Measurements from ENCODE around the gene RUFY3.
"Not testable (repeated sequence)": the region's sequence is repeated elsewhere in the genome, so short reads cannot be mapped to it uniquely, and the experiment has no call there.

Gene RUFY3, protein sequence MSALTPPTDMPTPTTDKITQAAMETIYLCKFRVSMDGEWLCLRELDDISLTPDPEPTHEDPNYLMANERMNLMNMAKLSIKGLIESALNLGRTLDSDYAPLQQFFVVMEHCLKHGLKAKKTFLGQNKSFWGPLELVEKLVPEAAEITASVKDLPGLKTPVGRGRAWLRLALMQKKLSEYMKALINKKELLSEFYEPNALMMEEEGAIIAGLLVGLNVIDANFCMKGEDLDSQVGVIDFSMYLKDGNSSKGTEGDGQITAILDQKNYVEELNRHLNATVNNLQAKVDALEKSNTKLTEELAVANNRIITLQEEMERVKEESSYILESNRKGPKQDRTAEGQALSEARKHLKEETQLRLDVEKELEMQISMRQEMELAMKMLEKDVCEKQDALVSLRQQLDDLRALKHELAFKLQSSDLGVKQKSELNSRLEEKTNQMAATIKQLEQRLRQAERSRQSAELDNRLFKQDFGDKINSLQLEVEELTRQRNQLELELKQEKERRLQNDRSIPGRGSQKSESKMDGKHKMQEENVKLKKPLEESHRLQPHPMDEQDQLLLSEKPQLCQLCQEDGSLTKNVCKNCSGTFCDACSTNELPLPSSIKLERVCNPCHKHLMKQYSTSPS

DNA sequence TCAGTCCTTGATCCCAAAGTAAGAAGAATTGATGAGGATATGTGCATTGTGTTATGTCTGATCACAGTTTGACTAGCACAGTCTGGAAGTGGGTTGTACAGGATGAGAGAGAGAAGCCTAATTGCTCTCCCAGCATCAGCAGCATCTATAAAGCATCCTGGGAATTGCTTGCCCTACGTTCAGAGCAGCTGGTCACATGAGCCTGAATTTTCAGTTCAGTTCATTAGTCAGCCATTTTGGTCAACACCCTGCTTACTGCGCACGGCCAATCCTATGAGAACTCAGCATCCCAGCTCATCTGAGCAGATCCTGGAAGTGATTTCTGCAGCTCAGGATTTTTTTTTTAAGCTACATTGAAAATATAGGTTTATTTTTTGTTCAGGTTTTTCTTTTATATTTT is at the start of gene RUFY3:
TSS of gene RUFY3 (plus strand) at position 218 of the 400 bp plus-strand sequence. CDS start 610 bp downstream, outside the sequence.
- peak; percentile 95 for DNase-seq (ENCODE audit: low read depth)

GRCh38 chr4:70674191-70674590 is 47.6 kb upstream of the RUFY3 start:
- DNase-seq (ENCODE audit: low read depth): no peak

DNA sequence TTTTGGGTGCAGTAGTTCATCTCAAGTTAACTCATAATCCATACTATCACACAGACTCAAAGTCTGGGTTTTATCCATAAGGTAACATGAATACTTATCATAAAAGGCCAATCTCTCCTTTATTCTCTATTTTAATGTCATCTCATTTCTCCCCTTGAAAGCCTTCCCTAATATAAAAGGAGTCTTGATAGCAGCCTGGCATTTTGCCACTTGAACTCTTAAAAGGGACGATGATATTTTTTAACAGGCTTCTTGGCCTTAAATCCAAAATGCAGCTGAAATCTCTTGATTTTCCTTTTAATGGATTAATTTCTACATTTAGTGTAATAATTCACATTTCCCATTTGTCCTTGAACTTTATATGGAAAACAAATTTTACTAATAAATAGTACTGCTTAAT is 47.0 kb upstream of the RUFY3 start:
- DNase-seq (ENCODE audit: low read depth): no peak

- no peak for DNase-seq (ENCODE audit: low read depth)
These were observed 45.1 kb upstream of the RUFY3 start for GRCh38 chr4:70676554-70677090.

GRCh38 chr4:70678383-70678999 is 43.3 kb upstream of the RUFY3 start:
- no peak for DNase-seq (ENCODE audit: low read depth)

GRCh38 chr4:70680934-70681333 is 40.8 kb upstream of the RUFY3 start:
- DNase-seq (ENCODE audit: low read depth): no peak

DNA sequence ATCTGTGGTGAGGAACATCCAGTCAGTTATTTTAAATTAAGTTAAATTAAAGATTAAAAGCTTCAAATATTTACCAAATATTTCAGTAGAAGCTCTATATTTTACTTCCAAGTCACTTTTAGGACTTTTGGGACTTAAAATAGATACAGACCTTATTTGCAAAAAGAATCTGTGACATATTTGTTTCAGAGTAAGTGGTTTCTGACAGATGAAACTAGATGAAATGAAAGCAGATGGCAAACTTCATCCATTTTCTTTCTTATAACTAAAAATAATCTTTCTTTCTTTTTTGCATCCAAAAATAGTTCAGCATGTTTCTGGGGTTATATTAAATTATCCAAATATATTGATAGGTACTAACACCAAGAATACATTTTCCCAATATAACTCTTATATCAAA is 40.1 kb upstream of the RUFY3 start:
- no peak for DNase-seq (ENCODE audit: low read depth)

- not testable (repeated sequence) for DNase-seq (ENCODE audit: low read depth)
These were observed 39.6 kb upstream of the RUFY3 start for GRCh38 chr4:70682142-70682541.

- no peak for DNase-seq (ENCODE audit: low read depth)
These were observed 34.4 kb upstream of the RUFY3 start for GRCh38 chr4:70687392-70687791.

DNA sequence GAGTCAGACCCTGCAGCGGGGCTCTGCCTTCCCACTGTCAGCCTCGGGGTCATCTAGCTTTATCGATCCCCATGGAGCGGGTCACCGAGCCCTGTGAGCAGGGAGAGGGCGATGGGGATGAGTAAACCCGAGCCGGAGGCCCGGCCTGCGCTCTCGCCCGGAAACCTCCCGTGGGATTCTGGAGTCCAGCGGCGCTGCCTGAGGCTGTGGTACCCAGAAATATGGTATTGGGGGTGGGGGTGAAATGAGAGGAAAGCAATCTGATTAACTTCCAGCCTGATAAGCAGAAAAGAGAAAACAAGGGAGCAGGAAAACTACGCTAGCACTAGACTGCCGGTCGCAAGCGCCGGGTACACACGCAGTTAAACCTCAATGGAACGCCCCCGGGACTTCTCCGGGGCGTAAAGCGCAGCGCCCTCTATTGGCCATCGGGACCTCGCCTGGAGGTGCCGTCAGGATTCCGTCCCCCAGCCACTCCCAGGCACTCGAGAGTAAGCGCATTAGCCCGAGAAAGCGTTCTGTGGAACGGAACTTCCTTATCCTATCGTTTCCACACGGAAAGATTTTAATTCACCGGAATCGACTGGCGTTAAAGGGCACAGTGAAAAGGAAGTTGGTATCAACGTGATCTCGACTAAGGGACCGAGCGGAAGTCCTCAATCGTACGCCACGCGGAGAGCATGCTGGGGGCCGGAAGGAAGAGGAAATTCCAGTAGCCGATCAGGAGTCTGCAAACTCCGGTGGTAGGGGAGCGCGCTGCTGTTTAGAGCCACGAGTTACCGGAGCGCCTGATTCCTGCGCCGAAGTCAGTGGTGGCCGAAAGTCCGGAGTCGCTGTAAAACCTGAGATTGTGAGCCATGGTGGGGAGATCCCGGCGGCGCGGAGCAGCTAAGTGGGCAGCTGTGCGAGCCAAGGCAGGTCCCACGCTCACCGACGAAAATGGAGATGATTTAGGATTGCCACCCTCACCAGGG is 33.7 kb upstream of the RUFY3 start, which contains the start of gene UTP3:
TSS of gene UTP3 (plus strand) at position 712 of the 974 bp plus-strand sequence. CDS start at position 858, 146 bp downstream.
- DNase-seq (ENCODE audit: low read depth): peak; percentile 99

- DNase-seq (ENCODE audit: low read depth): no peak
These were observed 33.0 kb upstream of the RUFY3 start for GRCh38 chr4:70688795-70689231.

- no peak for DNase-seq (ENCODE audit: low read depth)
These were observed 30.1 kb upstream of the RUFY3 start for GRCh38 chr4:70691661-70692060.

- DNase-seq (ENCODE audit: low read depth): not testable (repeated sequence)
These were observed 27.1 kb upstream of the RUFY3 start for GRCh38 chr4:70694633-70695032.

DNA sequence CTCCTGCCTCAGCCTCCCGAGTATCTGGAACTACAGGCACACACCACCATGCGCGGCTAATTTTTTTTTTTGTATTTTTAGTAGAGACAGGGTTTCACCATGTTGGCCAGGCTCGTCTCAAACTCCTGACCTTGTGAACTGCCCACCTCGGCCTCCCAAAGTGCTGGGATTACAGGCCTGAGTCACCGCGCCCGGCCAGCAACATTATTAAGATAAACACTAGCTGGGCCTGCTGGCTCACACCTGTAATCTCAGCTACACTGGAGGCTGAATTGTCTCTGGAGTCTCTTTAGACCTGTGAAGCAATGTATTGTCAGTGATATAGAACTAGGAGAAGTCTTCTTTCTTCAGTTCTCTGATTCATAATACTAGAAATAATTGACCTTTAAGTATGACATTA is 23.3 kb upstream of the RUFY3 start:
- DNase-seq (ENCODE audit: low read depth): not testable (repeated sequence)

GRCh38 chr4:70700712-70701111 is 21.1 kb upstream of the RUFY3 start:
- no peak for DNase-seq (ENCODE audit: low read depth)

DNA sequence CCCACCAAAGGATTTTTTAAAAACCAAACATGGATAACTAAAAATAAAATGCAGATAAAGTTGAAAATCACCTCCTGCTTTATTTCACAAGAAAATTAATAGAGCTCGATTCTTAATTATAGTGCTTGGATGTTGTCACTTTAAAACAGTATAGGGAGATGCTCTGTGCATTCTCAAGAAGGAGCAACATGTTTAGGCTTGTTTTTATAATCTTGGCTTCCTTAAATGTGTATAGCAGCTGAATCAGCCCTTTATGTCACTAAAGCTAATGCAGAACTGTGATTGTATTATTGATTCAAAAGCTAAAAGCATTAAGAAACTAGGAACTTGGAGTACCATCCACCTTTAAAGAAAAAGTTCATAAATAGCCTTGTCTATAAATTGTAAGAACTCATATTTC is 20.5 kb upstream of the RUFY3 start:
- no peak for DNase-seq (ENCODE audit: low read depth)

GRCh38 chr4:70702592-70702991 is 19.2 kb upstream of the RUFY3 start:
- not testable (repeated sequence) for DNase-seq (ENCODE audit: low read depth)

GRCh38 chr4:70703619-70704214 is 18.0 kb upstream of the RUFY3 start:
- peak; percentile 41 for DNase-seq (ENCODE audit: low read depth)

DNA sequence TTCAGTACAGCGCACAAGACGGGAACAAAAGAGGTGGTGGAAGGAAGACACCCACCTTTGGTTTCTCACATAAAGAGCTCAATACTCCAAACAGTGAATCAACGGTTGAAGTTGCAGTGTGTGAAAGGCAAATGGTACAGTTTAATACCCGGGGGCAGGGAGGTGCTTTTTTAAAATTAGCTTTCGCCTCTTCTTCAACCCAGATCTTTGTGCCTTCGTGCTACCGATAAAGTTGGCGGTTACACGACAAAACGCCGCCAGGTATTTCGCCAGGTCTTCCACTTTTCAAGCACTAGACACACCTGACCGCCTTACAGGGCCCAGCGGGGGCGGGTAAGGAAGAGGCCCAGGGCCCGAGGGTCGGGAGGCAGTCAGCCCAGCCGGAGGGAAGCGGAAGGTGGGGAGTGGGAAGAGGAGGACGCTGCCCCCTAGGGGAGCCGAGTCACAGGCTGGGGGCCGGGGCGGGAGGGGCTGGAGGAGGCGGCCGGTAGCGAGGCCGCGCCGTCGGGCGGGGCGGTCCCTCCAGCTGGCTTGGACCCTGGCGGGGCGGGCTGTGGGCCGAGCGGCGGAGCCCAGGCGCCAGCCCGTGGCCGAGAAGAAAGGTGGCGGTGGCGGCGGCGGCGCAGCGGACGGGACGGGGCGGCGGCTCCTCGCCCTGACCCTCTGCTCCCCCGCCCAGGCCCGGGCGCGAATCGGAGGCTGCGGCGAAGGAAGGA is 17.4 kb upstream of the RUFY3 start:
- DNase-seq (ENCODE audit: low read depth): peak; percentile 52

GRCh38 chr4:70704931-70705182 is 16.9 kb upstream of the RUFY3 start:
- no peak for DNase-seq (ENCODE audit: low read depth)
